ENCODE data around the gene SPOPL.

GRCh38 chr2:138504092-138504491, 2.5 kb downstream of the SPOPL start:
- TF ChIP-seq TCF7 (IDR thresholded peaks at IDR 0.05; ENCODE audit: borderline replicate concordance) (no peak), MYNN (IDR thresholded peaks at IDR 0.05) (no peak), MYNN (CRISPR knock-in tag; IDR thresholded peaks at IDR 0.05) (no peak), ZNF511 (CRISPR knock-in tag; IDR thresholded peaks at IDR 0.05) (no peak), ZZZ3 (IDR thresholded peaks at IDR 0.05) (no peak), SP1 (CRISPR knock-in tag; IDR thresholded peaks at IDR 0.05) (no peak), ZNF212 (CRISPR knock-in tag; IDR thresholded peaks at IDR 0.05) (no peak), ARID4B (CRISPR knock-in tag; IDR thresholded peaks at IDR 0.05) (no peak), CEBPZ (IDR thresholded peaks at IDR 0.05; ENCODE audit: borderline replicate concordance, low read depth, low read length) (no peak), LEF1 (IDR thresholded peaks at IDR 0.05) (no peak), PATZ1 (CRISPR knock-in tag; IDR thresholded peaks at IDR 0.05; ENCODE audit: borderline replicate concordance) (no peak), C11orf30 (IDR thresholded peaks at IDR 0.05; ENCODE audit: low read depth) (no peak), MCM7 (IDR thresholded peaks at IDR 0.05) (no peak), ATF2 (CRISPR knock-in tag; IDR thresholded peaks at IDR 0.05) (no peak)
